DLD1 (cell line): Measurements from ENCODE around the gene MS4A14.
"Not testable (repeated sequence)": the region's sequence is repeated elsewhere in the genome, so short reads cannot be mapped to it uniquely, and the experiment has no call there.

Experiments used
- in situ Hi-C: cut with HindIII; loops from 2 replicates; pipeline ENCODE4 v1.10.0; 2017; ENCODE audit warnings: low sequenced_read_pairs

Gene MS4A14, protein sequence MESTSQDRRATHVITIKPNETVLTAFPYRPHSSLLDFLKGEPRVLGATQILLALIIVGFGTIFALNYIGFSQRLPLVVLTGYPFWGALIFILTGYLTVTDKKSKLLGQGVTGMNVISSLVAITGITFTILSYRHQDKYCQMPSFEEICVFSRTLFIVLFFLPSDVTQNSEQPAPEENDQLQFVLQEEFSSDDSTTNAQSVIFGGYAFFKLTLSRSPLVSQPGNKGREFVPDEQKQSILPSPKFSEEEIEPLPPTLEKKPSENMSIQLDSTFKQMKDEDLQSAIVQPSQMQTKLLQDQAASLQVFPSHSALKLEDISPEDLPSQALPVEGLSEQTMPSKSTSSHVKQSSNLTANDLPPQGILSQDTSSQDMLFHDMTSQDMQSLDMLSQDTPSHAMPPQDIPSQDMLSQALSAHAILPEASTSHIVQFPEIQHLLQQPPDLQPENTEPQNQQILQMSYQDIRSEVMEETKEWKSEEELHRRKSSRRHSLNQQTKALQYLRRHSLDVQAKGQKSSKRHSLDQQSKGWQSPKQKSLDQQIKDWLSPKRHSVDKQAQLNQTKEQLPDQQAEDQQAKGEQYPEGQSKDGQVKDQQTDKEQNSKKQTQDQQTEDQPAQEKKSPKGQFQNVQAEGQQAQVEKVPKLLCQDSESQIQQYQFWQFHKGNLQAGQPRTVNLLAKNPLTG

DNA sequence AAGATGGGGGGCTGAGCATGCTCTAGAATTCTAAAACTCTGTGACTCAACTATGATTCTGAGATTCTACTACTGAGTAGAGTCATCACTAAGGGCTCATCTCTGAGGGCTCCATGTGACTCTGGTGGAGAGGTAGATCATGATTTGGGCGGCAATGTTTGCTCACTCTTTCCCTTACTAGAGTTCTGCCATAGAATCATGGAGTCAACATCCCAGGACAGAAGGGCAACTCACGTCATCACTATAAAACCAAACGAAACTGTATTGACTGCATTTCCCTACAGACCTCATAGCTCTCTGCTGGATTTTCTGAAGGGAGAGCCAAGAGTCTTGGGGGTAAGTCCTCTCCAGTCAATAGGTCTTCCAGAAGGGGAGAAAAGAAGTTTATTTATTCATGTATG is at the start of gene MS4A14:
MS4A14 (plus strand) TSS at position 78 of the 400 bp plus-strand sequence; CDS start at position 198, 120 bp downstream.
- in situ Hi-C loops, result no loop called here

DNA sequence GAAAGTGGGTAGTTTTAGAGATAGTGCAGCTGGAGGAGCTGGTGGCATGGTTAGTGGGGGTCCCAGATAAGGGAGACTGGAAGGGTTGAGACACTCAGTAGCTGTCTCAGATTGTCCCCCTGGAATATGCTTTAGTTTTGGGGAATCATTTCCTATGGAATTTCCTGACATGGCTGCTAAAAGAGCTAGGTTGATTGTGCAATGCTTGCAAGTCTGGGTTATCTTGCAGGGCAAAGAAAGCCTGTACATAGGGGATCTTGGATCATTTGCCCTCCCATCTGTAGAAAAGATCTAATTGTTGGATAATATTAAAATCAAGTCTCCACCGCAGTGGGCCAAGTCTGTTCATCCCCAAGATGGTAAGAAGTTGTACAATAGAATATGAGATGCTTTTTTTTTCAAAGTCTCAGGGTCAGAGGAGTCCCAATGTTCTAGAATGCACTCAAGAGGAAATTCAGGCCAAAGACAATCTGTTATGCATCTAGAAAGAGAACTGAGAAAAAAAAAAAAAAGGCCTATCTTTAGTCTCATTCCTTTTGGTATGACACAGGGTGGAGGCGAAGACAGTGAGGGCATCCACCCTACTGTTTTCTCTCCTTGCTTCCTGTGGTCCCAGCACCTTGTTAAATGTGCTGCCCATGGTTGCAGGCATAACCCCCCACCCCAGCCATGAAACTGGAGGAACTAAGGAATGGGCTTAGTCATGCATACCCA is 49.0 kb upstream of the MS4A14 start:
- in situ Hi-C loops, result no loop called here

- in situ Hi-C loops, result no loop called here
Observed at GRCh38 chr11:60348116-60348515, 48.1 kb upstream of the MS4A14 start.

DNA sequence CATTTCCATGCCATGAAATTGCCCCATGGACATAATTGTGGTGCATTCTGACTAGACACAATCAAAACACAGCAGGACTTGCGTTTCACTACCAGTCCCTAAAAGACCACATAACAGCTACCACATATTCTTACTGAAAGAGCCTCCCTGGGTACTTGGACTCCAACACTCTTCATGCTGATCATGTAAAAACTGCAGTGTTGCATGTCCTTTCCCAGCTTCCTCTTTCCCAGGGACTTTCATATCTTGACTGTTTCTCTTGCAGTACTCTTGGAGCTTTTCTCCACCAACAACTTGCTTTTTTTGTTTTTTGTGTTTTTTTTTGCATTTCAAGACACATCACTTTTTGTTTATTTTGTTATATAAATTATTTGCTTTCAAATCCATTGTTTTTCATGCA is 46.3 kb upstream of the MS4A14 start:
- in situ Hi-C loops, result no loop called here

DNA sequence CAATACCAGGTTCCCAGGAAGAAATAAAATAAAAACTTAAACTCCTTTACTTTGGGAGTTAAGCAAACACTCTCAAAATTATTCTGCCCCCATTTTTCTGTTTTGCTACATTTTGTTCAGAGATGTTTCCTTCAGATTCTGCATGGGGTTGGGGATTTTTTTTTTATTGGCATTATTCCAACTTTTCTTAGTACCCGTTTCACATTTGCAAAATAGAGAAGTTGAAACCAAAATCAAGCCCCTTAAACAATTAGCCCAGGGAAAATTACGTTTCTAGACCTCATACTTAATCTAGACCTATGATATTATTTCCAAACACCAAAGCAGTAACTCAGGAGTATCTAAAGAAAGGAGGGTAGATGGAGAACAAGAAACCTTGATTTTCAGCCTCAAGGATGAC is 38.5 kb upstream of the MS4A14 start:
- in situ Hi-C loops, result no loop called here

GRCh38 chr11:60360621-60361020 is 35.6 kb upstream of the MS4A14 start:
- in situ Hi-C loops, result no loop called here

DNA sequence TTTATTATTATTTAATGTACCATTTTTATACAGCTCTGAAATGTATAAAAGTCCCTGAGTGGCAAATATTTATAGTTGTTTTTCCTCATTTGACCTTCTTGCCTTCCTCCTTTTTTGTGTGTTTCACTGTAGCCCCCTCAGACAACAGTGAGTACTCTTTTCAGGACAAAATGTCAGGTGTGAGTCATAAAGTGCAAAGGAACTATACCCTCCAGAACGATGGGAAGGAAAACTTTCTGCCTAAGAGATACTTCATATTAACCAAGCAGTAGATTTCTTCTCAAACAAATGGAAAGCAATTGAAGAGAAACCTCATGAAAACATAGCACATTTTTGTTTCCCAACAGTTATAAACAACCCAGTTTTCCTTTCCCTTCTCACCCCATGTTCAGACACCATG is 34.0 kb upstream of the MS4A14 start:
- in situ Hi-C loops, result no loop called here

- in situ Hi-C loops, result no loop called here
Observed at GRCh38 chr11:60363542-60364470, 32.5 kb upstream of the MS4A14 start.

DNA sequence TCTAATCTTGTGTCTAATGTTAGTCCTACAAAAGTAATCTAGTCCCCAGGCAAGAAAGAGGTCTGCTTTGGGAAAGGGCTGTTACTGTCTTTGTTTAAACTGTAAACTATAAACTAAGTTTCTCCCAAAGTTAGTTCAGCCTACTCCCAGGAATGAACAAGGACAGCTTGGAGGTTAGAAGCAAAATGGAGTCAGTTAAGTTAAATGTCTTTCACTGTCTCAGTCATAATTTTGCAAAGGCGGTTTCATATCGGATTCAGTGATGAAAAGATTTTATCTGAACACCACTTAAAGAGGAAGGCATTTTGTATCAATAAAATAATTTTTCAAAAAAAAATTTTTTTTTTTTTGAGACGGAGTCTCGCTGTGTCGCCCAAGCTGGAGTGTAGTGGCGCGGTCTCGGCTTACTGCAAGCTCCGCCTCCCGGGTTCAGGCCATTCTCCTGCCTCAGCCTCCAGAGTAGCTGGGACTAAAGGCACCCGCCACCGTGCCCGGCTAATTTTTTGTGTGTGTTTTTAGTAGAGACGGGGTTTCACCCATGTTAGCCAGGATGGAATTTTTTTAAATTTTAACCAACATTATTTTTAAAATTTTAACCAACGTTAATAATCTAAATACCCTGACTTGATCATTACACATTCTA is 29.9 kb upstream of the MS4A14 start:
- in situ Hi-C loops, result not testable (repeated sequence)

- in situ Hi-C loops, result no loop called here
Observed at GRCh38 chr11:60367009-60367408, 29.2 kb upstream of the MS4A14 start.

DNA sequence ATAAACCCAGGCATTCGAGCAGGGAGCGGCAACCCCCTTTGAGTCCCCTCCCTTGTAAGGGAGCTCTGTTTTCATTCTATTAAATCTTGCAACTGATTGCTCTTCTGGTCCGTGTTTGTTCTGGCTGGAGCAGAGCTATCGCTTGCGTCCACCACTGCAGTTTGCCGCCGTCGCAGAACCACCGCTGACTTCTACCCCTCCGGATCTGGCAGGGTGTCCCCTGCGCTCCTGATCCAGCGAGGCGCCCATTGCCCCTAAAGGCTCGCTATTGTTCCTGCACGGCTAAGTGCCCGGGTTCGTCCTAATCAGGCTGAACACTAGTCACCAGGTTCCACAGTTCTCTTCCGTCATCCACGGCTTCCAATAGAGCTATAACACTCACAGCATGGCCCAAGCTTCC is 28.4 kb upstream of the MS4A14 start:
- in situ Hi-C loops, result no loop called here

- in situ Hi-C loops, result no loop called here
Observed at GRCh38 chr11:60370252-60370810, 25.9 kb upstream of the MS4A14 start.

DNA sequence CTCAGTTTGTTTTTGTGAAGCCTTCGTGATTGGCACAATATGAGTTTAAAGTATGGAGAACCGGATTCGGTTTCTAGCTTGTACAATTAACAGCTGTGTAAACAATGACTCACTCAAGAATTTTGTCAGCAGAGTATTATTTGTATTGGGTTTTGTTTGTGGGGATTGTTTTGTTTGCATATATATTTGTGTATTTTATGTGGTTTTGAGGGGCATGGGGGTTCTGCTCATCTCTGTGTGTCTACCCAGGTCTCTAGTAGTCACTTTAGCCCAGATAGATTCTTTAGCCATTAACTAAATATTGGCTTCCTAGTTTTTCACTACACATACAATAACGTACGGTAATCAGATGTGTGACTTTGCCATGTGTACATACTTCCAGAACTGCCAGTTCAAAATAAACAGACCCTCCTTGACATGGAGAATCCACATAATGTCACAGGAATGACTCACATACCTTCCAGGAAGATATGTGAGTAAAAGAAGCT is 25.4 kb upstream of the MS4A14 start:
- in situ Hi-C loops, result no loop called here

- in situ Hi-C loops, result no loop called here
Observed at GRCh38 chr11:60371386-60371785, 24.9 kb upstream of the MS4A14 start.

DNA sequence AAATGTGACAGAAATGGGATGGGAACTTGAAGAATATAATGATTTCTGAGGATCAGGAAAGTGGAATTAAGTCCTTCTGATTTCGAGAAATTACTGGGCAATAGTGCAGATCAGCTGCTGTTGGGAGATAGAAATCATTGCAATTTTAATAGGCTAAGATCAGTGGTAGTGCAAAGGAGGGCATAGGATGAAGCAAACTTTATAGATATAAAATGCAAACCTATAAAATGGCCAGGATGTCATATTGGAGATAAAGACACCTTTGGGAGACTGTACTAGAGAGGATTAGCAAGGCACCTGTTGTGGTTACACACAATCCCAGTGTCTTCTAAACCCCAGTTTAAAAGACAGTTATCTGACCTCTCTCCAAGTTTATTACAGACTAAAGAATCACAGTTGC is 24.4 kb upstream of the MS4A14 start:
- in situ Hi-C loops, result no loop called here

DNA sequence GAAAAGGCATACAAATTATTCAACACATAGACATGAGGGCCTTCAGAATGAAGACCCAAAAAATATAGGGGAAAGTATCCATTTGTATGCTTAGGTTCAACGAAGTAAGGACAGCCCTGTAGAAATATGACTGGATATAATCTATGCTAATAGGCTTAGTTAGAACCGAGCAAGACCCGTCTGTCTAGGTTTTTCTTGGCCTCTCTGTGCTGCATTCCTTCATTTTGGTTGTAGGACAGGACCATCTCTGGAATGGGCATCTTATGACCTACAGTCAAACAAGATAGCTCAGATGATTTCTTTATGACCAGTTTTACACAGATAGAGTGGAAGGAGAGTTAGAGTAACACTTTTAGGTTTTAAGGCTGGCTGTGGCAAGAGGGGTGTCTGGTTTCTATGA is 23.5 kb upstream of the MS4A14 start:
- in situ Hi-C loops, result no loop called here

DNA sequence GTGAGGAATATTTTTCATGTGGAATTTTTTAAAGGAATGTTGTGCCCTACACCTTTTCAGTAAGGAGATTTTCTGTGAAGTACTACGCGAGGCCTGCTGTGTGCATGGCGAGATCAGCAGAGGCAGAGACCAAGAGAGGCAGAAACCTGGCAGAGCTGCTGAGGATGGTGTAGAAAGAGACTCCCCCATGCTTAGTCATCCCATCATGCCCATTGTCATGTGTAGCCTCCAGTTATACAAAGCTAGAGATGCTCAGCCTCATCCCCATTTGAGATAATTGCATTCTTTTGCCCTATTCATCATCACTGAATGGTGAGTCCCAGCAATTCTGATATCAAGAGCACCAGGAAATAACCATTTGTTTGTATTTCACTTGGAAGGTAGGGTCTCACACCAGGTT is 20.9 kb upstream of the MS4A14 start:
- in situ Hi-C loops, result no loop called here

DNA sequence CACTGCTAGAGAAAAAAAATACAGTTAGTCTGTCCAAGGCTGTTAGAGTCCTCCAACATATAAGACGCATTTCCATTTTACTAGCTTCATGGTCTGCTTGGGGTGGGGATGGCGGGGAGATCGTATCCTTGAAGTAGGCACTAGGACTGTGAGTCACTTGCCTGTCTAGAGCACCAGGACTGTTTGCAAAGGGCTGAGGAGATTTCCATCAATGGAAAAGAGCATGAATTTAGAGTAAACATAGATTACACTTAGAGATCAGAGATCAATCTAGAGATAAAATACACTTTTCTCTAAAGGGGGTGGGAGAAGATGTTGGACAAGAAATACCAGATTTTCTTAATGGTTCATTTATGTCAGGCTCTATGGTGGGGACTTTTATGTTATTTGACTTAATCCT is 19.7 kb upstream of the MS4A14 start:
- in situ Hi-C loops, result no loop called here

DNA sequence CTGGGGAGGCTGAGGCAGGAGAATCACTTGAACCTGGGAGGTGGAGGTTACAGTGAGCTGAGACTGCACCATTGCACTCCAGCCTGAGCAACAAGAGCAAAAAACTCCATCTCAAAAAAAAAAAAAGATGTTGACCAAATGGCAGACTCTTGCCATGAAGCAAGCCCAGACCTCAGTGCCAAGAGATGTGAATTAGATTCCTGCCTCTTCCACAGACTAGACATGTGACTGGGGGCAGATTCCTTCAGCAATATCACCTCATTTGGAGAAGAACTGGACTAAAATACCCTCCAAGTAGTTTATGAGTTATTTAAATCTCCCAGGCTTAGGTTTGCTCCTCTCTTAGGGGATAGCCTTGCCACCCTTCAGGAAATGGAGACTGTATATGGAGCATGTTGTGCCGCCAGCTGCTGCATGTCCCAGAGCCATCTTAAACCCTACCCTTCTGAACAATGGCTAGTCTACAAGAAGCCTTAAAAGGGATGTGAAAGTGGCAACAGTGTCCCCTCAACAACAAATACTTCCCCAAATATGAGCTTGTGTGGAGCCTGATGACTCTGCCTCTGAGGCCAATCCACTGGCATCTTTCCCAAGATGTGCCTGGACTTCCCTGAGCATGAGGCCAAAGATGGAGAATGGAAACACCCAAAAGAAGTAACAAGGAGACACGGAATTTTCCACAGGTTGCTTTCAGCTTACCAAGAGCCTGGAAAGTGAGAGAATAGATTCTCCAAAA is 18.7 kb upstream of the MS4A14 start:
- in situ Hi-C loops, result no loop called here
